K562 (cell line): Measurements from ENCODE around the gene NCAPD2. TPM values are rescaled to one million over a fixed set of nuclear protein-coding genes. Genes with fewer than 3 reads are reported as not detected.
A peak's percentile ranks its signal among the peaks of the same experiment; 100 is the strongest.

Experiments used
- ARHGAP35 ChIP-seq: fragments of 450-650 bp; IDR thresholded peaks from 2 replicates; pipeline ENCODE4 v1.6.1; 2018; ENCODE audit not compliant: partially characterized antibody
- ELK3 ChIP-seq: fragments of 450-650 bp; formaldehyde crosslinking; IDR thresholded peaks from 2 replicates; pipeline ENCODE4 v1.4.0; 2020; ENCODE audit warnings: mild to moderate bottlenecking
- HDAC2 ChIP-seq: fragments of 450-650 bp; IDR thresholded peaks from 2 replicates; pipeline ENCODE4 v1.6.1; 2016; ENCODE audit warnings: mild to moderate bottlenecking
- LCOR ChIP-seq: sonication (generic); formaldehyde crosslinking; IDR thresholded peaks from 2 replicates; pipeline ENCODE4 v1.8.0; 2022; ENCODE audit warnings: mild to moderate bottlenecking, missing genetic modification reagents
- MAZ ChIP-seq, 2 experiments: fragments of 450-650 bp in 1 of 2; sonication (generic) in 1 of 2; formaldehyde crosslinking; IDR thresholded peaks in 1 of 2; conservative IDR thresholded peaks in 1 of 2; 2 replicates each; pipeline versions ENCODE4 v1.4.0 to v1.5.0; 2020; ENCODE audit warnings: mild to moderate bottlenecking in 1 of 2, missing genetic modification reagents in 1 of 2
- MYC ChIP-seq, 2 experiments: fragments of 250-450 bp in 1 of 2; sonication (Bioruptor Pico) in 1 of 2; IDR thresholded peaks; 2 replicates each; pipeline versions ENCODE4 v1.5.1 to v1.6.1; 2012 to 2021; ENCODE audit warnings: low read depth in 2 of 2, borderline replicate concordance in 1 of 2, improper control_type of control experiment in 1 of 2, low read length in 1 of 2, mild to moderate bottlenecking in 1 of 2, moderate library complexity in 1 of 2
- PHF8 ChIP-seq: fragments of 200-600 bp; sonication (generic); IDR thresholded peaks from 2 replicates; pipeline ENCODE4 v1.6.1; 2012; ENCODE audit warnings: mixed run types, mild to moderate bottlenecking, inconsistent platforms, low read length, moderate library complexity, borderline replicate concordance
- POLR2A ChIP-seq: fragments of 450-650 bp; conservative IDR thresholded peaks from 2 replicates; pipeline ENCODE4 v1.6.1; 2016
- POLR2B ChIP-seq: fragments of 450-650 bp; IDR thresholded peaks from 2 replicates; pipeline ENCODE4 v1.6.1; 2018; ENCODE audit warnings: low read depth; ENCODE audit not compliant: partially characterized antibody
- PRDM10 ChIP-seq: fragments of 450-650 bp; IDR thresholded peaks from 2 replicates; pipeline ENCODE4 v1.6.1; 2018; ENCODE audit not compliant: partially characterized antibody
- RBBP5 ChIP-seq: fragments of 200-600 bp; sonication (generic); IDR thresholded peaks from 2 replicates; pipeline ENCODE4 v1.6.1; 2012; ENCODE audit warnings: borderline replicate concordance, mild to moderate bottlenecking, low read length, control low read depth, inconsistent platforms; ENCODE audit not compliant: insufficient read depth, poor library complexity, severe bottlenecking
- SOX6 ChIP-seq: fragments of 450-650 bp; IDR thresholded peaks from 2 replicates; pipeline ENCODE4 v1.6.1; 2014; ENCODE audit warnings: mild to moderate bottlenecking
- TAF7 ChIP-seq: fragments of 450-650 bp; IDR thresholded peaks from 2 replicates; pipeline ENCODE4 v1.6.1; 2016; ENCODE audit warnings: missing genetic modification characterization, missing compliant biosample characterization
- TAF9B ChIP-seq: fragments of 450-650 bp; IDR thresholded peaks from 2 replicates; pipeline ENCODE4 v1.6.1; 2018; ENCODE audit warnings: mild to moderate bottlenecking; ENCODE audit not compliant: partially characterized antibody
- THAP12 ChIP-seq: fragments of 250-450 bp; sonication (Bioruptor Pico); IDR thresholded peaks from 2 replicates; pipeline ENCODE4 v1.9.0; 2021; ENCODE audit warnings: mild to moderate bottlenecking, inconsistent platforms
- USF1 ChIP-seq: sonication (generic); formaldehyde crosslinking; IDR thresholded peaks from 2 replicates; pipeline ENCODE4 v1.9.0; 2022; ENCODE audit warnings: mild to moderate bottlenecking, missing genetic modification reagents
- ZBTB9 ChIP-seq: fragments of 450-650 bp; formaldehyde crosslinking; IDR thresholded peaks from 2 replicates; pipeline ENCODE4 v1.4.0; 2020; ENCODE audit warnings: mild to moderate bottlenecking, moderate library complexity
- polyA plus RNA-seq, 8 experiments: library from polyadenylated mRNA; depleted of rRNA in 4 of 8; stranded (reverse) in 5 of 8; unstranded in 3 of 8; fragments of >200 nt; fragmentation: Nextera tagmentation in 2 of 8; fragmentation: Illumina TruSeq in 1 of 8; extraction: Ambion mirVana in 2 of 8; extraction: Trizol in 1 of 8; gene quantifications; 2 replicates each; pipeline versions ENCODE4 v1.2.1 to v1.2.3, GENCODE V29; 2011 to 2014; ENCODE audit warnings: inconsistent platforms in 1 of 8, missing spikeins in 1 of 8
- total RNA-seq, 7 experiments: library from RNA; depleted of rRNA in 6 of 7; stranded (reverse); fragments of >200 nt in 6 of 7; fragmentation: Illumina TruSeq in 2 of 7; extraction: Trizol in 2 of 7; gene quantifications; 2 replicates each; pipeline versions ENCODE4 v1.2.1 to v1.2.3, GENCODE V29; 2011 to 2021; ENCODE audit warnings: low replicate concordance in 1 of 7

Gene NCAPD2
- total and polyA plus RNA-seq, 9 of the 15 experiments (the other 6 are each of a cell fraction or from before 2014, with no cell fraction given) = 16.9 to 93.7 (median 68.3) TPM

GRCh38 chr12:6470375-6471163, 23.3 kb upstream of the NCAPD2 start, which contains the start of gene VAMP1 (continued):
- peak; percentile 16; the same call in 1 of the 2 replicates for TF ChIP-seq THAP12 (CRISPR knock-in tag)
- peak; percentile 64 for TF ChIP-seq RBBP5
- peak; percentile 48; the same call in 1 of the 2 replicates for TF ChIP-seq LCOR (CRISPR knock-in tag)
- no peak for TF ChIP-seq MYC (IDR thresholded peaks at IDR 0.05; ENCODE audit: low read depth, low read length)
- no peak for TF ChIP-seq MYC (CRISPR knock-in tag; IDR thresholded peaks at IDR 0.05; ENCODE audit: borderline replicate concordance, low read depth)
- TF ChIP-seq ZBTB9 = peak; percentile 15; the same call in 1 of the 2 replicates
- peak; percentile 81 for TF ChIP-seq PRDM10
- TF ChIP-seq PHF8 = peak; percentile 86; the same call in 1 of the 2 replicates
- peak in 1 of 2 experiments; percentile 20; a peak in 2 of 4 replicates for TF ChIP-seq MAZ (CRISPR knock-in tag; conservative IDR thresholded peaks at IDR 0.05 in 1 of 2, IDR thresholded peaks at IDR 0.05 in 1 of 2)
- TF ChIP-seq POLR2B = peak; percentile 91
- TF ChIP-seq TAF7 (tag) = peak; percentile 78
- peak; percentile 32; the same call in 1 of the 2 replicates for TF ChIP-seq HDAC2
- TF ChIP-seq USF1 (CRISPR knock-in tag) = peak; percentile 45; the same call in 1 of the 2 replicates
- peak; percentile 61 for TF ChIP-seq TAF9B
- 0 out of 2 replicates have a peak, but pooled peaks have one; percentile 8 for TF ChIP-seq SOX6
- TF ChIP-seq ELK3 (CRISPR knock-in tag) = no peak
- no peak for TF ChIP-seq ARHGAP35
- peak; percentile 96 for TF ChIP-seq POLR2A
